CD4-positive, CD25-positive, alpha-beta regulatory T cell (primary cell): ENCODE data around the gene CDK2AP2. TPM values are rescaled to one million over a fixed set of nuclear protein-coding genes. Genes with fewer than 3 reads are reported as not detected.

Experiments
- ATAC-seq, 2 donors: fragments of 150-1000 bp; cut with Tn5 transposase; one replicate each; pipeline ENCODE4 v1.10.0; 2021; ENCODE audit warnings: low read depth in 2 of 2, moderate number of reproducible peaks in 2 of 2, moderate library complexity in 1 of 2
- DNase-seq, 3 donors: peaks; one replicate each; pipeline versions ENCODE4 v3.0.0 to v3.0.0-alpha.2; 2012 to 2022; ENCODE audit warnings: mixed read lengths in 1 of 3
- H3K27ac ChIP-seq: one replicate; pipeline ENCODE4 v1.7.0; 2013; ENCODE audit warnings: mild to moderate bottlenecking, low read length; ENCODE audit not compliant: insufficient read depth, poor library complexity, severe bottlenecking
- H3K27me3 ChIP-seq: one replicate; pipeline ENCODE4 v1.7.0; 2013; ENCODE audit warnings: low read length; ENCODE audit not compliant: control insufficient read depth, insufficient read depth
- H3K36me3 ChIP-seq: one replicate; pipeline ENCODE4 v1.7.0; 2013; ENCODE audit warnings: mild to moderate bottlenecking, low read length, moderate library complexity; ENCODE audit not compliant: control insufficient read depth, insufficient read depth
- H3K4me1 ChIP-seq: 2 replicates; pipeline ENCODE4 v1.7.0; 2013; ENCODE audit warnings: mild to moderate bottlenecking, low read length; ENCODE audit not compliant: insufficient read depth, control insufficient read depth, poor library complexity, severe bottlenecking
- H3K4me3 ChIP-seq: one replicate; pipeline ENCODE4 v1.7.0; 2013; ENCODE audit warnings: low read depth, mild to moderate bottlenecking, low read length, moderate library complexity
- H3K9me3 ChIP-seq, 2 experiments: 1 replicate in 1 of 2; 2 replicates in 1 of 2; pipeline ENCODE4 v1.7.0; 2013; ENCODE audit warnings: low read length in 2 of 2, mild to moderate bottlenecking in 1 of 2, moderate library complexity in 1 of 2; ENCODE audit not compliant: control insufficient read depth in 2 of 2
- H3K27ac Mint-ChIP-seq, 3 donors: one replicate each; pipeline ENCODE4 v1.8.0; 2020 to 2022; ENCODE audit warnings: mild to moderate bottlenecking in 3 of 3, mixed read lengths in 3 of 3, moderate library complexity in 2 of 3
- H3K27me3 Mint-ChIP-seq: one replicate; pipeline ENCODE4 v1.8.0; 2022; ENCODE audit warnings: mild to moderate bottlenecking, mixed read lengths
- H3K36me3 Mint-ChIP-seq: one replicate; pipeline ENCODE4 v1.8.0; 2020; ENCODE audit warnings: mixed read lengths
- H3K4me1 Mint-ChIP-seq, 4 donors: one replicate each; pipeline ENCODE4 v1.8.0; 2020 to 2022; ENCODE audit warnings: mixed read lengths in 4 of 4, mild to moderate bottlenecking in 1 of 4
- H3K4me3 Mint-ChIP-seq, 4 donors: one replicate each; pipeline ENCODE4 v1.8.0; 2020 to 2022; ENCODE audit warnings: mild to moderate bottlenecking in 4 of 4, mixed read lengths in 4 of 4, moderate library complexity in 3 of 4
- H3K9me3 Mint-ChIP-seq, 7 donors: one replicate each; pipeline ENCODE4 v1.8.0; 2020 to 2022; ENCODE audit warnings: mixed read lengths in 7 of 7, mild to moderate bottlenecking in 3 of 7, moderate library complexity in 2 of 7
- polyA plus RNA-seq, 4 donors: library from polyadenylated mRNA; unstranded; fragments of 300-500 nt; fragmentation: Illumina TruSeq; gene quantifications; one replicate each; pipeline ENCODE4 v1.2.3, GENCODE V29; 2021
- total RNA-seq: library from RNA; stranded (reverse); gene quantifications from one replicate; pipeline ENCODE4 v1.2.3, GENCODE V29; 2022

The CDK2AP2 gene
- total and polyA plus RNA-seq, 5 donors from 2014 or later: 38.5 to 135 (median 122) TPM

- peaks cover 0 to 12% (median 8%) of the 10 kb centered on the region in 7 donors for H3K9me3 Mint-ChIP-seq
- ATAC-seq: no peak
Measured at GRCh38 chr11:67535561-67535960, 27.6 kb upstream of the CDK2AP2 start.

GRCh38 chr11:67534070-67534679 is 26.2 kb upstream of the CDK2AP2 start:
- Histone ChIP-seq H3K36me3 (no peaks in the 10 kb centered on the region), H3K9me3 (peaks cover 14 to 16% of the 10 kb centered on the region in 2 experiments), H3K27me3 (peaks cover 4% of the 10 kb centered on the region), H3K27ac (no peak overlapping the region), H3K4me3 (no peak overlapping the region), H3K4me1 (no peaks in the 10 kb centered on the region)
- Mint-ChIP-seq H3K9me3 (peaks cover 0 to 12% (median 9%) of the 10 kb centered on the region in 7 donors), H3K4me3 (no peak overlapping the region), H3K4me1 (no peaks in the 10 kb centered on the region), H3K36me3 (no peaks in the 10 kb centered on the region), H3K27me3 (peaks cover 16% of the 10 kb centered on the region), H3K27ac (no peak overlapping the region)
- no peak for ATAC-seq
- no peak for DNase-seq

More at GRCh38 chr11:67535561-67535960, 27.6 kb upstream of the CDK2AP2 start:
- no peaks in the 10 kb centered on the region for H3K36me3 ChIP-seq
- no peak for DNase-seq
- Mint-ChIP-seq H3K4me1 (no peaks in the 10 kb centered on the region), H3K27me3 (peaks cover 16% of the 10 kb centered on the region), H3K36me3 (no peaks in the 10 kb centered on the region), H3K4me3 (no peak overlapping the region), H3K27ac (no peak overlapping the region)
- H3K4me1 ChIP-seq: no peaks in the 10 kb centered on the region
- no peak overlapping the region for H3K27ac ChIP-seq
- H3K27me3 ChIP-seq: peaks cover 4% of the 10 kb centered on the region
- peaks cover 14 to 16% of the 10 kb centered on the region in 2 experiments for H3K9me3 ChIP-seq
- no peak overlapping the region for H3K4me3 ChIP-seq

- Histone ChIP-seq H3K27me3 (peaks cover 4% of the 10 kb centered on the region), H3K4me1 (no peaks in the 10 kb centered on the region), H3K4me3 (no peak overlapping the region), H3K27ac (no peak overlapping the region), H3K36me3 (no peaks in the 10 kb centered on the region), H3K9me3 (peaks cover 14 to 16% of the 10 kb centered on the region in 2 experiments)
- no peaks in the 10 kb centered on the region for H3K4me1 Mint-ChIP-seq
- H3K36me3 Mint-ChIP-seq: no peaks in the 10 kb centered on the region
- no peak for ATAC-seq
- H3K27me3 Mint-ChIP-seq: peaks cover 27% of the 10 kb centered on the region
- H3K4me3 Mint-ChIP-seq: no peak overlapping the region
- no peak for DNase-seq
- peaks cover 0 to 12% (median 9%) of the 10 kb centered on the region in 7 donors for H3K9me3 Mint-ChIP-seq
- no peak overlapping the region for H3K27ac Mint-ChIP-seq
Measured at GRCh38 chr11:67532889-67533288, 24.9 kb upstream of the CDK2AP2 start.

- Histone ChIP-seq H3K27ac (no peak overlapping the region), H3K36me3 (no peaks in the 10 kb centered on the region), H3K4me1 (no peaks in the 10 kb centered on the region), H3K9me3 (peaks cover 14 to 16% of the 10 kb centered on the region in 2 experiments), H3K27me3 (peaks cover 6% of the 10 kb centered on the region), H3K4me3 (no peak overlapping the region)
- Mint-ChIP-seq H3K27ac (no peak overlapping the region), H3K4me1 (no peaks in the 10 kb centered on the region), H3K9me3 (peaks cover 0 to 10% (median 9%) of the 10 kb centered on the region in 7 donors), H3K4me3 (no peak overlapping the region), H3K36me3 (no peaks in the 10 kb centered on the region), H3K27me3 (peaks cover 30% of the 10 kb centered on the region)
- DNase-seq (no peak), ATAC-seq (no peak)
Measured at GRCh38 chr11:67530282-67530592, 22.3 kb upstream of the CDK2AP2 start.

GRCh38 chr11:67528376-67528775 is 20.4 kb upstream of the CDK2AP2 start:
- Mint-ChIP-seq H3K27me3 (peaks cover 26% of the 10 kb centered on the region), H3K4me3 (no peak overlapping the region), H3K9me3 (peaks cover 0 to 4% (median 0%) of the 10 kb centered on the region in 7 donors), H3K27ac (no peak overlapping the region), H3K36me3 (no peaks in the 10 kb centered on the region), H3K4me1 (no peaks in the 10 kb centered on the region)
- H3K27me3 ChIP-seq: peaks cover 2% of the 10 kb centered on the region
- no peak overlapping the region for H3K27ac ChIP-seq
- H3K4me1 ChIP-seq: no peaks in the 10 kb centered on the region
- ATAC-seq (no peak), DNase-seq (no peak)
- H3K36me3 ChIP-seq: no peaks in the 10 kb centered on the region
- peaks cover under 1 to 2% of the 10 kb centered on the region in 2 experiments for H3K9me3 ChIP-seq
- no peak overlapping the region for H3K4me3 ChIP-seq

GRCh38 chr11:67525275-67525976 is 17.5 kb upstream of the CDK2AP2 start:
- peaks cover 0 to 4% (median 0%) of the 10 kb centered on the region in 7 donors for H3K9me3 Mint-ChIP-seq
- peak overlapping the region in 1 of 3 donors; percentile 51 for H3K27ac Mint-ChIP-seq

GRCh38 chr11:67524480-67524808 is 16.5 kb upstream of the CDK2AP2 start:
- no peaks in the 10 kb centered on the region for H3K4me1 ChIP-seq
- H3K27ac ChIP-seq: no peak overlapping the region
- H3K9me3 Mint-ChIP-seq: peaks cover 0 to 4% (median 0%) of the 10 kb centered on the region in 7 donors
- ATAC-seq (no peak), DNase-seq (no peak)
- H3K4me3 ChIP-seq: no peak overlapping the region
- H3K4me3 Mint-ChIP-seq: no peak overlapping the region
- H3K27ac Mint-ChIP-seq: peak overlapping the region in 1 of 3 donors; percentile 83
- no peaks in the 10 kb centered on the region for H3K4me1 Mint-ChIP-seq
- no peaks in the 10 kb centered on the region for H3K9me3 ChIP-seq
- H3K27me3 Mint-ChIP-seq: peaks cover 18% of the 10 kb centered on the region
- peaks cover 2% of the 10 kb centered on the region for H3K27me3 ChIP-seq
- no peaks in the 10 kb centered on the region for H3K36me3 ChIP-seq
- H3K36me3 Mint-ChIP-seq: no peaks in the 10 kb centered on the region

More at GRCh38 chr11:67525275-67525976, 17.5 kb upstream of the CDK2AP2 start:
- Histone ChIP-seq H3K4me3 (no peak overlapping the region), H3K27me3 (peaks cover 2% of the 10 kb centered on the region), H3K4me1 (no peaks in the 10 kb centered on the region), H3K36me3 (no peaks in the 10 kb centered on the region), H3K9me3 (no peaks in the 10 kb centered on the region), H3K27ac (no peak overlapping the region)
- Mint-ChIP-seq H3K27me3 (peaks cover 18% of the 10 kb centered on the region), H3K4me1 (no peaks in the 10 kb centered on the region), H3K36me3 (no peaks in the 10 kb centered on the region), H3K4me3 (peak overlapping the region in 1 of 4 donors; percentile 83)
- DNase-seq: no peak
- ATAC-seq: no peak
